GM18907 (cell line): Measurements from ENCODE around the gene XPO4.
"Not testable (repeated sequence)": the region's sequence is repeated elsewhere in the genome, so short reads cannot be mapped to it uniquely, and the experiment has no call there.

Experiments
- ATAC-seq: cut with Tn5 transposase; IDR thresholded peaks from one replicate; pipeline ENCODE4 v1.9.1; 2021; ENCODE audit warnings: mild to moderate bottlenecking, moderate library complexity; ENCODE audit not compliant: unreplicated experiment

XPO4 gene

GRCh38 chr13:20902438-20903163, at the start of gene XPO4:
Gene XPO4, minus strand, starts transcription at chr13:20902746. Its CDS starts 8 bp downstream, at chr13:20902738.
- peak; percentile 95 for ATAC-seq

- not testable (repeated sequence) for ATAC-seq
Observed at GRCh38 chr13:20948001-20948400, 45.5 kb upstream of the XPO4 start.

GRCh38 chr13:20945952-20946383, 43.4 kb upstream of the XPO4 start:
- ATAC-seq: no peak

- no peak for ATAC-seq
Observed at GRCh38 chr13:20942938-20943559, 40.5 kb upstream of the XPO4 start.

- not testable (repeated sequence) for ATAC-seq
Observed at GRCh38 chr13:20940511-20940910, 38.0 kb upstream of the XPO4 start.

GRCh38 chr13:20940083-20940482, 37.5 kb upstream of the XPO4 start:
- ATAC-seq: no peak

GRCh38 chr13:20939662-20940061, 37.1 kb upstream of the XPO4 start:
- no peak for ATAC-seq

GRCh38 chr13:20938302-20938701, 35.8 kb upstream of the XPO4 start:
- ATAC-seq: no peak

- no peak for ATAC-seq
Observed at GRCh38 chr13:20927596-20928257, 25.2 kb upstream of the XPO4 start.

- not testable (repeated sequence) for ATAC-seq
Observed at GRCh38 chr13:20925395-20925790, 22.8 kb upstream of the XPO4 start.

- ATAC-seq: no peak
Observed at GRCh38 chr13:20924758-20925394, 22.3 kb upstream of the XPO4 start.

GRCh38 chr13:20923272-20923671, 20.7 kb upstream of the XPO4 start:
- no peak for ATAC-seq

GRCh38 chr13:20921572-20921971, 19.0 kb upstream of the XPO4 start:
- no peak for ATAC-seq

GRCh38 chr13:20915676-20916075, 13.1 kb upstream of the XPO4 start:
- not testable (repeated sequence) for ATAC-seq

- ATAC-seq: no peak
Observed at GRCh38 chr13:20911037-20911436, 8.5 kb upstream of the XPO4 start.

GRCh38 chr13:20908714-20909497, 6.4 kb upstream of the XPO4 start:
- no peak for ATAC-seq

- ATAC-seq: no peak
Observed at GRCh38 chr13:20904908-20905307, 2.4 kb upstream of the XPO4 start.

GRCh38 chr13:20903164-20903475, 574 bp upstream of the XPO4 start:
- ATAC-seq: no peak

- peak; percentile 43 for ATAC-seq
Observed at GRCh38 chr13:20901668-20902437, 693 bp downstream of the XPO4 start.

- ATAC-seq: no peak
Observed at GRCh38 chr13:20894245-20894644, 8.3 kb downstream of the XPO4 start.
